Mesothelial cell of epicardium (in vitro differentiated cells): ENCODE measurements around the gene TNS4. TPM values are rescaled to one million over a fixed set of nuclear protein-coding genes. Genes with fewer than 3 reads are reported as not detected.

Experiments used
- DNase-seq, 2 experiments: peaks; one replicate each; pipeline ENCODE4 v3.0.0; 2021; ENCODE audit warnings: low spot score in 2 of 2; ENCODE audit not compliant: unreplicated experiment in 2 of 2
- H3K27ac Mint-ChIP-seq: 2 replicates; pipeline ENCODE4 v1.8.0; 2021; ENCODE audit warnings: mixed read lengths
- H3K27me3 Mint-ChIP-seq: 2 replicates; pipeline ENCODE4 v1.8.0; 2021; ENCODE audit warnings: low read depth, mixed read lengths
- H3K36me3 Mint-ChIP-seq: 2 replicates; pipeline ENCODE4 v1.8.0; 2021; ENCODE audit warnings: mixed read lengths
- H3K4me1 Mint-ChIP-seq: 2 replicates; pipeline ENCODE4 v1.8.0; 2021; ENCODE audit warnings: mixed read lengths
- H3K4me3 Mint-ChIP-seq: 2 replicates; pipeline ENCODE4 v1.8.0; 2021; ENCODE audit warnings: mild to moderate bottlenecking, moderate library complexity, mixed read lengths
- H3K9me3 Mint-ChIP-seq: 2 replicates; pipeline ENCODE4 v1.8.0; 2021; ENCODE audit warnings: mixed read lengths
- total RNA-seq: library from RNA; stranded (reverse); gene quantifications from 3 replicates; pipeline ENCODE4 v1.2.1, GENCODE V29; 2021
- TF ChIP-seq, protein P1 (sequence below): fragments of 200-600 bp; sonication (generic); IDR thresholded peaks from one replicate; pipeline ENCODE4 v1.5.0; 2021; ENCODE audit warnings: antibody characterized with exemption; ENCODE audit not compliant: unreplicated experiment

The TNS4 gene
- total RNA-seq, 1 donor from 2014 or later = not detected

- no peak for DNase-seq
- Mint-ChIP-seq H3K4me3 (no peak overlapping the region), H3K36me3 (no peaks in the 10 kb centered on the region), H3K4me1 (peaks cover 17% of the 10 kb centered on the region), H3K27me3 (peaks cover 15% of the 10 kb centered on the region), H3K27ac (no peak overlapping the region), H3K9me3 (no peaks in the 10 kb centered on the region)
- TF ChIP-seq, protein P1, sequence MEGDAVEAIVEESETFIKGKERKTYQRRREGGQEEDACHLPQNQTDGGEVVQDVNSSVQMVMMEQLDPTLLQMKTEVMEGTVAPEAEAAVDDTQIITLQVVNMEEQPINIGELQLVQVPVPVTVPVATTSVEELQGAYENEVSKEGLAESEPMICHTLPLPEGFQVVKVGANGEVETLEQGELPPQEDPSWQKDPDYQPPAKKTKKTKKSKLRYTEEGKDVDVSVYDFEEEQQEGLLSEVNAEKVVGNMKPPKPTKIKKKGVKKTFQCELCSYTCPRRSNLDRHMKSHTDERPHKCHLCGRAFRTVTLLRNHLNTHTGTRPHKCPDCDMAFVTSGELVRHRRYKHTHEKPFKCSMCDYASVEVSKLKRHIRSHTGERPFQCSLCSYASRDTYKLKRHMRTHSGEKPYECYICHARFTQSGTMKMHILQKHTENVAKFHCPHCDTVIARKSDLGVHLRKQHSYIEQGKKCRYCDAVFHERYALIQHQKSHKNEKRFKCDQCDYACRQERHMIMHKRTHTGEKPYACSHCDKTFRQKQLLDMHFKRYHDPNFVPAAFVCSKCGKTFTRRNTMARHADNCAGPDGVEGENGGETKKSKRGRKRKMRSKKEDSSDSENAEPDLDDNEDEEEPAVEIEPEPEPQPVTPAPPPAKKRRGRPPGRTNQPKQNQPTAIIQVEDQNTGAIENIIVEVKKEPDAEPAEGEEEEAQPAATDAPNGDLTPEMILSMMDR = no peak
These were observed 61.3 kb downstream of the TNS4 start for GRCh38 chr17:40440166-40440565.

DNA sequence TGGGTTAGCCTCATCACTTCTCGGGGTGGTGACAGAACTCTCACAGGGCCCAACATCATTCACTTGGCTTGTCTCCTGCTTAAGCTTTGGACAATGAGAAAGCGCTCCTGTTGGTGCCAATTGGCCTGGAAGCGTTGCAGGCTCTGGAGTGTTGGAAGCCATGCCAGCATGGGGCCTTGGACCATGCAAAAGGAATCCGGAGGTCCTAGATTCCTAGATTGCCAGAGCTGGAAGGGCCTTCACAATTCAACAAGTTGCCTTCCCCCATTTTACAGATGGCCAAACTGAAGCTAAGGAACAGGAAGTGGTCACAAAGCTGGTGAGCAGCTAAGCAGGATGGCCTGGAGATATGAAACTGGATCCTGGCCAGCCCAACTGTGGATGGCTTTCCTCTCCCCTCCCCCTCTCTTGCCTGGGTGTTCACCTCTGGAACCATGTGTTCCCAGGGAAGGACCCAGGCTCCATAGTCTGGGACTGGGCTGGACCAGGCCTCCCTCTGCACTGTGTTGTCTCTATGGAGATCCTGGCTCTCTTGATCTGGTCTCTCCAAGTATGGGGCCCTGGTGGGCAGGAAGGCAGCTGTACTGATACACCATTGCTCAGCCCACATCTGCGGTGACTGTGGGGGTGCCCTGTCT is 64.2 kb downstream of the TNS4 start:
- TF ChIP-seq, protein P1 = no peak
- no peak for DNase-seq

DNA sequence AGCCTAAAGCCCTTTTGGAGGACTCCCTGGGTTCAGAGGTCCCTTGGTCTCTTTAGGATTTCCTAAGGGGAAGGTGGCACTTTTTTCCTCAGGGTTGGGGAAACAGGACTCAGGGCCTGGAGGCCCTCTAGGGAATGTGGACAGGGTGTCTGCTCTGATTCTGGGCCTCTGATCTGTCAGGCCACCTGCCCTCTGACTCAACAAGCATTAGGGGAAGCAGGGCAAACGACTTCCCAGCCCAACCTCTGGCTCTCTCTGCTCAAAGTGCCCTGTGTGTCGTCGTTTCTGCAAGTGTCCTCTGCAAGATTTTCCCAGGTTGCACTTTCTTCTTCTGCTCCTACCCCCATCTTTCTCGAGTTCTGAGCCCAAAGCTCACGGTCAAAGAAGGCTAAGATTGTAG is 64.8 kb downstream of the TNS4 start:
- TF ChIP-seq, protein P1 = no peak
- Mint-ChIP-seq H3K4me1 (peaks cover 17% of the 10 kb centered on the region), H3K4me3 (no peak overlapping the region), H3K27me3 (peaks cover 2% of the 10 kb centered on the region), H3K9me3 (no peaks in the 10 kb centered on the region), H3K36me3 (no peaks in the 10 kb centered on the region), H3K27ac (no peak overlapping the region)
- no peak for DNase-seq

More for the DNA sequence above, 64.2 kb downstream of the TNS4 start:
- Mint-ChIP-seq H3K4me1 (peaks cover 17% of the 10 kb centered on the region), H3K27me3 (peaks cover 2% of the 10 kb centered on the region), H3K4me3 (no peak overlapping the region), H3K36me3 (no peaks in the 10 kb centered on the region), H3K9me3 (no peaks in the 10 kb centered on the region), H3K27ac (no peak overlapping the region)

- Mint-ChIP-seq H3K27ac (peak overlapping the region; percentile 8), H3K27me3 (no peaks in the 10 kb centered on the region), H3K36me3 (no peaks in the 10 kb centered on the region), H3K9me3 (peaks cover 3% of the 10 kb centered on the region), H3K4me3 (no peak overlapping the region), H3K4me1 (peaks cover 14% of the 10 kb centered on the region)
- no peak for DNase-seq
- TF ChIP-seq, protein P1 = peak; percentile 40
These were observed 67.6 kb downstream of the TNS4 start for GRCh38 chr17:40433551-40434415.

- H3K4me3 Mint-ChIP-seq = no peak overlapping the region
- no peaks in the 10 kb centered on the region for H3K27me3 Mint-ChIP-seq
- H3K4me1 Mint-ChIP-seq = peaks cover 14% of the 10 kb centered on the region
- peak in 1 of 2 experiments; percentile 51 for DNase-seq
- no peaks in the 10 kb centered on the region for H3K36me3 Mint-ChIP-seq
- H3K27ac Mint-ChIP-seq = peak overlapping the region; percentile 8
- H3K9me3 Mint-ChIP-seq = peaks cover 3% of the 10 kb centered on the region
- TF ChIP-seq, protein P1 = no peak
These were observed 68.4 kb downstream of the TNS4 start for GRCh38 chr17:40432864-40433528.
